T-helper 2 cell treated with Interferon-gamma antibody and Interleukin-4, amounts not matched to agents 5 μg/mL and 100 μg/mL, for 36 hours (primary cell): ENCODE measurements around the gene CLIP1.

Source experiments
- DNase-seq: peaks from one replicate; pipeline ENCODE4 v3.0.0; 2021; ENCODE audit warnings: low spot score
- H3K27ac Mint-ChIP-seq: one replicate; pipeline ENCODE4 v1.8.0; 2021; ENCODE audit warnings: mild to moderate bottlenecking, mixed read lengths
- H3K27me3 Mint-ChIP-seq: one replicate; pipeline ENCODE4 v1.8.0; 2021; ENCODE audit warnings: low read depth, mixed read lengths
- H3K36me3 Mint-ChIP-seq: one replicate; pipeline ENCODE4 v1.8.0; 2021; ENCODE audit warnings: low read depth, mixed read lengths
- H3K4me1 Mint-ChIP-seq: one replicate; pipeline ENCODE4 v1.8.0; 2021; ENCODE audit warnings: low read depth, mixed read lengths
- H3K4me3 Mint-ChIP-seq: one replicate; pipeline ENCODE4 v1.8.0; 2022; ENCODE audit warnings: mild to moderate bottlenecking, moderate library complexity, mixed read lengths
- H3K9me3 Mint-ChIP-seq: one replicate; pipeline ENCODE4 v1.8.0; 2021; ENCODE audit warnings: mixed read lengths

CLIP1 gene

DNA sequence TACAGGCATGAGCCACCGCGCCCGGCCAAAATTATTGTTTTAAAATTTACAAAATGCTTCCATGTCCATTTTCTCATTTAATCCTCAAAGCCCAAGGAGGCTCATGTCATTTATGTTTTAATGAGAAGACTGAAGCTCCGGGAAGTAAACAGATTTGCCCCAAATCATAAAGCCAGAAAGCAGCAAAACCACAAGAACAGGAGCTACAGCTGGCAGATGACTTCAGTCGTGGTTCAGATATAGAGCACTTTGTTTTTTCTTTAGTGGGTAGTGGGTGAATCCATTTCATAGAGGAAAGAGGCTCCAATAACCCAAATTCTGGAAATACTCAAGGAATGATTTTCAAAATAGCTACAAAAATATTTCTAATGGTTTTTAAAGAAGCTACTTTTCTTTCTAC is 110.8 kb downstream of the CLIP1 start:
- Mint-ChIP-seq H3K27ac (no peak overlapping the region), H3K9me3 (no peaks in the 10 kb centered on the region), H3K4me3 (no peak overlapping the region), H3K27me3 (no peaks in the 10 kb centered on the region), H3K36me3 (peaks cover 21% of the 10 kb centered on the region), H3K4me1 (no peaks in the 10 kb centered on the region)
- DNase-seq: no peak

DNA sequence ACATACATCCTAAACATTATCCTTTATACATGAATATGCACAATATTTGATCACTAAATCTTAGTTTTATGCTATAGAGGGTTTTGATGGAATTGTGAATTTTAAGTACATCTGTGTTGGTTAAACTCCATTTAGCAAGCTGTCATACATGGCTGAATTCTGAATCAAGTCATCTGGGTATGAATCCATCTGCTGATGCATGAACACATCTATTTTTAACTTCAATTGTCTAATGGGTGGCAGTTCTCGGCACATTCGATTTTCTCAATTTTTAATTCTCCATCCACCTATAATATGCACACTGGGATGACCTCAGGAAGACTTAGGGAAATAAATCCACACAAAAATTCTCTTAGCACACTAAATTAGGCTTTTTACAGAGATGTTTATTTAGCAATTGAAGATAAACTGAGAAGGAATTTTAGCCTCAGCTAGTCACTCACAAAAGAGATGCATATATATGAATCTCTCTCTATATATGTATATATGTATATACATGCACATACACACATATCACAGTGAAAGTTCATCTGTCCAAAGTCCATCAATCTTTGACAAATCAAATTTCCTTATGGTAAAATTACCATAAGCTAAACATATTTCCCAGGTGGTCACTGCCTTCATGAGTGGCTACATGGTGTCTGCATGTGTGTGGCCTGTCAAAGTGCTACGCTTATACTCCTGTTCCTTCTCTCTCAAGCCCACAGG is 111.7 kb downstream of the CLIP1 start:
- DNase-seq: no peak
- no peak overlapping the region for H3K4me3 Mint-ChIP-seq
- H3K27me3 Mint-ChIP-seq: no peaks in the 10 kb centered on the region
- no peaks in the 10 kb centered on the region for H3K9me3 Mint-ChIP-seq
- H3K36me3 Mint-ChIP-seq: peaks cover 21% of the 10 kb centered on the region
- H3K4me1 Mint-ChIP-seq: no peaks in the 10 kb centered on the region
- H3K27ac Mint-ChIP-seq: no peak overlapping the region

DNA sequence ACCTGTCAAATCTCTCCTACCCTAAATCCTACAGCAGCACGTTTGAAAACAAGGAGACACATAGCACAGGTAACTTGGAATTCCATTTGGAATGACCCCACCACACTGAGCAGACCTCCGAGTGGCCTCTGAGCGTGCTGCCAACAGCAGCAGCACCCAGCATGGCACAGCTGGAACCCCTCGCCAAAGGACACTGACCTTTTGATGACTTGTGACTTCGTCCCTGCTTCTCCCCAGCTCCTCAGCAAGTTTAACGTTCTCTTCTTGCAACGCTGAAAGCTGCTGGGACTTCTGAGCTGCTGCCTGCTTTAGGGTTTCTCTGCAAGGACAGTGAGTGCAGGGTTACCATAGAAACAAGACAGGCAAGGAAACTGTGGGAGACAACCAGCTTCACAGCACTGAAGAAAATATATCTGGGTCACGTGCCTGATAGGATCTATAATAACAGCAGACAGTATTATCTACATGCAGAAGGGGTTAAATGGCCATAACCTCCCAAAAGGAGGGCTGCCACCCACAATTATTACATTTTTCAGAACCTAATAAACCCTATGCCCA is 112.8 kb downstream of the CLIP1 start:
- peaks cover 19% of the 10 kb centered on the region for H3K36me3 Mint-ChIP-seq
- H3K9me3 Mint-ChIP-seq: no peaks in the 10 kb centered on the region
- H3K4me3 Mint-ChIP-seq: no peak overlapping the region
- H3K4me1 Mint-ChIP-seq: no peaks in the 10 kb centered on the region
- DNase-seq: no peak
- H3K27ac Mint-ChIP-seq: no peak overlapping the region
- no peaks in the 10 kb centered on the region for H3K27me3 Mint-ChIP-seq

DNA sequence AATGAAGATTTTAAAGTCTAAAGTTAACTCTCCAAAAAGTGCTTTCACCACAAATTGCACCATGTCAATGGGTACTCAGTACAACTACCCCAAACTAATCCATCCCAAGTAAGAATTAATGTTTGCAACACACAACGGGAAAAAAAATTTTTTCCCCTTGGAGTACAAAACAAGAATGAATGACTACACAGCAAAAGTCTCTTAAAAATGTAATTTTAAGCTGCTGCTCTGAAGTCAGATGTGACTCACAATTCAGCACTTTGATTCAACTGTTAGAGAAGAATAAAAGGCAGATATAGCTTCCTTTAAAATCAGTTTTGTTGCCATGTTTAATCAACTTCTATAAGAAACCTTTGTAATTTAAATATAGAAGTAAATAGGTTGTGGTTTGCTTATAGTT is 113.7 kb downstream of the CLIP1 start:
- Mint-ChIP-seq H3K4me3 (no peak overlapping the region), H3K4me1 (no peaks in the 10 kb centered on the region), H3K27ac (no peak overlapping the region), H3K36me3 (peaks cover 16% of the 10 kb centered on the region), H3K9me3 (no peaks in the 10 kb centered on the region), H3K27me3 (no peaks in the 10 kb centered on the region)
- no peak for DNase-seq

DNA sequence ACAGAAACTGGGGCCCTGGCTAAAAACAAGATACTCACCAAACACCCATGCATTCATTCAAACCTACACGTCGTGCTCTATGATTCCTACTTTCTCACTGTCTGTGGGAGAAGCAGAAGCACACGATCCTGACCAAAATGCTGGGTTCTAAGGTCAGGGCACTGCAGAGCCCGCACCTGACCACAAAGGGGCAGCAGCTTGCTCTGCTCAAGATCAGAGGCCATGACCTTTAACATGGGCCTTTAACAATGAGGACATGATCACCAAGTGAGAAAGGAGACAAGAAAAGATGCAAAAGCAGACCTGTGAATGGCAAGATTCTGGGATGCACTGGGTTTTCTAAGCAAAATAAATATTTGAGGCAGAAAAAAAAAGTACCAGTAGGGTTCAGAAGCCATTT is 116.1 kb downstream of the CLIP1 start:
- no peak for DNase-seq
- Mint-ChIP-seq H3K9me3 (no peaks in the 10 kb centered on the region), H3K27ac (no peak overlapping the region), H3K27me3 (no peaks in the 10 kb centered on the region), H3K4me1 (no peaks in the 10 kb centered on the region), H3K36me3 (peaks cover 18% of the 10 kb centered on the region), H3K4me3 (no peak overlapping the region)

DNA sequence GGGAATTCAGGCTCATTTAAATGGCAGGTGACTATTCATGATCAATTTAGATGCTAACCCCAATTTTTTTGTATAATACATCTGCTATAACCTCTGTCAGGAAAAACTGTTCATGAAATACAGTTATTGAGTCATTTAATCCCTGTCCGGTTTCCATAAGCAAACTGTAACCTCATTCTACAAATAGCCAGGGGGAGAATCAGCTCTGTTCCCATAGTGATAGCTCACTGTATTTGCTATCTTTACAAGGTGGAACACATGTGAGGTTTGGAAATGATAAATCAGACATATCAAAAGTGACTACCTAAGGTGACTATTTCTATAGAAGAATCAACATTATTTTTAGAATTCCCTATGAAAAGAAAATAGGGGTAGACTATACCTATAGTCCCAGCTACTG is 117.5 kb downstream of the CLIP1 start:
- no peaks in the 10 kb centered on the region for H3K9me3 Mint-ChIP-seq
- no peak overlapping the region for H3K27ac Mint-ChIP-seq
- no peak overlapping the region for H3K4me3 Mint-ChIP-seq
- peaks cover 16% of the 10 kb centered on the region for H3K36me3 Mint-ChIP-seq
- no peaks in the 10 kb centered on the region for H3K27me3 Mint-ChIP-seq
- no peaks in the 10 kb centered on the region for H3K4me1 Mint-ChIP-seq
- no peak for DNase-seq

DNA sequence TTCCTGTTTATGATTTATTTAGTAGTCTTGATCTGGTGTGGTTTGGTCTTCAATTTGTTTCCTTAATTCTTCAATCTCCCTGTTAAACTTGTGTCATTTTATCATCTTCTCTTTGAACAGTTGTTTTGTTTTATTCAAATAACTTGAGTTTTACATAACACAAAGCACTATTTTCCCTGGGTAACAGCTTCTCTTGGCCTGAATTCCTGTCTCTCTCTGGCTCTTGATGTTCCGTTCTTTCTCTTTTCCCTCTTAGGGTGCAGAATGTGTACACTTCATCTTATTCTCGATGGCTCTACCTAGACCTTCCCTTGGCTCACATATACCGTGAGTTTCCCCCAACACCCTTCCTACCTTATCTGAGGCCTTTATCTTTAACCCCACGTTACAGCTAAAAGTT is 119.4 kb downstream of the CLIP1 start:
- DNase-seq: no peak
- Mint-ChIP-seq H3K4me3 (no peak overlapping the region), H3K4me1 (no peaks in the 10 kb centered on the region), H3K27ac (no peak overlapping the region), H3K36me3 (peaks cover 14% of the 10 kb centered on the region), H3K27me3 (no peaks in the 10 kb centered on the region), H3K9me3 (no peaks in the 10 kb centered on the region)

DNA sequence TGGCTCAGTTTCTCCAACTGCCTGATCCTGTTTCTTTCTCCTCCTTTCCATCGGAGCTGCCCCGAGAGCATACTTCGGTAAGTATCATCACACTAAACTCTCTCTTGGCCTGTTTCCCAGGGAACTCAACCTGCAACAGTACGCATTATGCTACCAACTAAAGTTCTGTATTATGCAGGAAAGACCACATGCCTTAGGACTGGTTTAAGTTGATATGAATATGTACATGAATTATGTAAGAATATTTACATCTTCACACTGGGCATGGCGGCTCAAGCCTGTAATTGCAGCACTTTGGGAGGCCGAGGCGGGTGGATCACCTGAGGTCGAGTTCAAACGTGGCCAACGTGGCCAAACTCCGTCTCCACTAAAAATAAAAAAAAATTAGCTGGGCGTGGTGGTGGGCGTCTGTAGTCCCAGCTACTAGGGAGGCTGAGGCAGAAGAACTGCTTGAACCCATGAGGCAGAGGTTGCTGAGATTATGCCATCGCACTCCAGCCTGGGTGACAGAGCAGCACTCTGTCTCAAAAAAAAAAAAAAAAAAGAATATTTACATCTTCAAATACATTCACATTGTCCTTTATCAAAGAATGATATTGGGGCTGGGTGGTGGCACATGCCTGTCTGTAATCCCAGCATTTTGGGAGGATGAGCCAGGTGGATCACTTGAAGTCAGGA is 124.3 kb downstream of the CLIP1 start:
- Mint-ChIP-seq H3K27ac (no peak overlapping the region), H3K36me3 (peaks cover 17% of the 10 kb centered on the region), H3K4me1 (peaks cover under 1% of the 10 kb centered on the region), H3K4me3 (no peak overlapping the region), H3K27me3 (no peaks in the 10 kb centered on the region), H3K9me3 (no peaks in the 10 kb centered on the region)
- DNase-seq: no peak

DNA sequence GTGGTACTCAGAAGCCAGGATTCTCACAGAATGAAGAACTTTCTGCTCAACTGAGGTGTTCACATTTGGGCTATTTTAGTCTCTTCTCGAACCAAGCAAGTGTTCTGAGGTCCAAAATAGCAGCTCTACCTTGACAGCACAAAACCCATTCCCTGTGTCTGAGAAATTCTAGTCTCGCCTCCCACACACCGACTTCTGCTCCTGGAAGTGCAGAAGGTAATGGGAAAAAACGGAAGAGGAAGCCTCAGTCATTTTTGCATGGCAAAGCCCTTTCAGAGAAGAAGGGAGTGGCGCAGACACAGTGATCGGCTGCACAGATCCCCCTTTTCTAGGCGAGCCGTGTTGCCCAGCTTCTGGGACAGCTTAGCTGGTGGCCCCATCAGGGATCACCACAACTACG is 125.0 kb downstream of the CLIP1 start:
- Mint-ChIP-seq H3K27me3 (no peaks in the 10 kb centered on the region), H3K9me3 (no peaks in the 10 kb centered on the region), H3K36me3 (peaks cover 17% of the 10 kb centered on the region)

DNA sequence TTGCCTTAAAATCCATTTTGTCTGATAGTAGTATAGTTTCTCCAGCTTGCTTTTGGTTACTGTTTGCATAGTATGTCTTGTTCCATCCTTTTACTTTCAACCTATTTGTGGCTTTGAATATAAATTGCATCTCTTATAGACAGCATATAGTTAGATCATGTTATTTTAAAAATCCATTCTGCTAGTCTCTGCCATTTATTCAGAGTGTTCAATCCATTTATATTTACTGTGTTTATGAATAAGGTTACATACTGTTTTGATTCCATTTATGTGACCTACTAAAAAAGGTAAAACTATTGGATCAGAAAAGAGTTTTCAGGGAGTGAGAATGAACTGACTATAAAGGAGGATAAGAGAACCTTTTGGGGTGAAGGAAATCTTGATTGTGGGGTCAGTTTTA is 126.6 kb downstream of the CLIP1 start:
- Mint-ChIP-seq H3K27me3 (no peaks in the 10 kb centered on the region), H3K9me3 (no peaks in the 10 kb centered on the region), H3K4me1 (peaks cover 4% of the 10 kb centered on the region), H3K36me3 (peaks cover 20% of the 10 kb centered on the region), H3K27ac (no peak overlapping the region), H3K4me3 (no peak overlapping the region)
- DNase-seq: no peak

More for the DNA sequence above, 125.0 kb downstream of the CLIP1 start:
- Mint-ChIP-seq H3K4me3 (no peak overlapping the region), H3K4me1 (peaks cover 4% of the 10 kb centered on the region), H3K27ac (no peak overlapping the region)
- DNase-seq: no peak

DNA sequence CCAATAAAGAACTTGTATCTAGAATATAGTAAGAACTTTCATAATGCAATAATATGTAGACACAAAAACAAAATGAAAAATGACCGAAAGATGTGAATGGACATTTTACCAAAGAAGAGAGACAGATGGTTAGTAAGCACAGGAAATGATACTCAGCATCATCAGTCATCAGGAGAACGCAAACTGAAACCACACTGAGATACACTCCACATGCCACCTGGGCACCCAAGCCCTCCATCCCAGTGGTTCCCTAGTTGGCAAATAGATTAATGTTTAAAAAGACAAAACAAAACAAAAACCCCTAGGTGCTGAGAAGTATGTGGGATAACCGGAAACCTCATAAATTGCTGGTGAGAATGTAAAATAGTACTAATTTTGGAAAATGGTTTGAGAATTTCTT is 129.4 kb downstream of the CLIP1 start:
- H3K4me3 Mint-ChIP-seq: no peak overlapping the region
- H3K4me1 Mint-ChIP-seq: peaks cover 8% of the 10 kb centered on the region
- H3K27me3 Mint-ChIP-seq: no peaks in the 10 kb centered on the region
- no peaks in the 10 kb centered on the region for H3K9me3 Mint-ChIP-seq
- DNase-seq: no peak
- H3K36me3 Mint-ChIP-seq: peaks cover 21% of the 10 kb centered on the region
- H3K27ac Mint-ChIP-seq: no peak overlapping the region

DNA sequence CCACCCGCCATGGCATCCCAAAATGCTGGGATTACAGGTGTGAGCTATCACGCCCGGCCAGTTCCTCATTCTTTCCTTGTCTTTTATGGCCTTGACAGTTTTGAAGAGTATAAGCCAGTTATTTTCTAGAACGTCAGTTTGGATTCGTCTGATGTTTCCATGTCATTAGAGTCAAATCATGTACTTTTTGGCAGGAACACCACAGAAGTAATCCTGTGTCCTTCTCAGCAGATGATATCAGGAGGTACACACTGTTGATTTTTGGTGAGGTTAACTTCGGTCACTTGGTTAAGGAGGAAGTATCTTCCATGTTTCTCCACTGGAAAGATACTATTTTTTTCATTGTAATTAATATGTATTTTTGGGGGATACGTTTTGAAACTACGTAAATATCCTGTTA is 131.0 kb downstream of the CLIP1 start:
- Mint-ChIP-seq H3K4me1 (peaks cover 11% of the 10 kb centered on the region), H3K27me3 (no peaks in the 10 kb centered on the region), H3K4me3 (no peak overlapping the region), H3K27ac (no peak overlapping the region), H3K36me3 (peaks cover 18% of the 10 kb centered on the region), H3K9me3 (no peaks in the 10 kb centered on the region)
- DNase-seq: no peak

DNA sequence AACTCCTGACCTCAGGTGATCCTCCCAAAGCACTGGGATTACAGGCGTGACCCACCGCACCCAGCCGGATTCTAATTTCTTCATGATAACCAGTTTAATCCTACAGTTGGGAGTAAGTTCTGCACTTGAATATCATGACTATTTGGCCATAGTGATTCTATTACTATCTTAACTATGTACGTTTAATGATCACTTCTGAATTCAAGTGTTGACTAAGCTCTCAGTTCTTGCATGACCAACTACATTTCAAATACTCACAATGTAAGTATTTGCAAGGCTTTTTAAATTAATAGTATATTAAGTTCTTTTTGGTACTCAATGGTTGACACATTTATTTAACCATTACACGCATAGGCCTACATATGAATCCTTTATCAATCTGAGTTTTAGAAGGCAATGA is 138.8 kb downstream of the CLIP1 start:
- no peak overlapping the region for H3K4me3 Mint-ChIP-seq
- no peak overlapping the region for H3K27ac Mint-ChIP-seq
- H3K36me3 Mint-ChIP-seq: peaks cover 18% of the 10 kb centered on the region
- H3K4me1 Mint-ChIP-seq: peaks cover 7% of the 10 kb centered on the region
- no peaks in the 10 kb centered on the region for H3K9me3 Mint-ChIP-seq
- no peak for DNase-seq
- H3K27me3 Mint-ChIP-seq: no peaks in the 10 kb centered on the region

DNA sequence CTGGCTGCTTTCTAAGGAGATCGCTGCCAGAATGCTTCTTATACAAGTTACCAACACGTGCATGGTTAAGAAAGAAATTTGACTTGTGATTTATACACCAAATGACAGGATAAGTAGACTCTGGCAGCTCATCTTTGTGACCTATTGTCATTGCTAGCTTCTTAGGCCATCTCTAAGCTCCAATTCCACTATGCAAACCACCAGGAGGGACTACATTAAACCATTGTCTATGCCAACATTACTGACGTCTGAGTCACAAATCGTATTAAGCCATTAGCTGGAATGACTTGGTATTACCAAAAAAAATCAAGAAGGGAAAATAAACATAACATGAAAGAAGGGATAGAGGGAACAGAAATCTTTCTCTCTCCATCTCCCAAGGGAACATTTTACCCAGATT is 140.4 kb downstream of the CLIP1 start:
- no peak for DNase-seq
- no peaks in the 10 kb centered on the region for H3K27me3 Mint-ChIP-seq
- H3K4me1 Mint-ChIP-seq: no peaks in the 10 kb centered on the region
- H3K9me3 Mint-ChIP-seq: no peaks in the 10 kb centered on the region
- no peak overlapping the region for H3K4me3 Mint-ChIP-seq
- H3K36me3 Mint-ChIP-seq: peaks cover 21% of the 10 kb centered on the region
- no peak overlapping the region for H3K27ac Mint-ChIP-seq
